ENCODE results near the gene MCC. TPM values are rescaled to one million over a fixed set of nuclear protein-coding genes. Genes with fewer than 3 reads are reported as not detected.

Gene MCC
- total RNA-seq, 4 donors from 2014 or later, result 1.2 to 133 (median 8.5) TPM

- H3K27ac ChIP-seq, result no peak overlapping the region
- no peaks in the 10 kb centered on the region for H3K4me1 ChIP-seq
- no peaks in the 10 kb centered on the region for H3K9me3 ChIP-seq
- no peak for DNase-seq
- no peaks in the 10 kb centered on the region for H3K27me3 ChIP-seq
- TF ChIP-seq POLR2A (IDR thresholded peaks at IDR 0.05), result no peak
- TF ChIP-seq CTCF (IDR thresholded peaks at IDR 0.05), result no peak
- no peak overlapping the region for H3K4me3 ChIP-seq
- no peaks in the 10 kb centered on the region for H3K36me3 ChIP-seq
These were observed 431.3 kb downstream of the MCC start for GRCh38 chr5:113056988-113057387.

DNA sequence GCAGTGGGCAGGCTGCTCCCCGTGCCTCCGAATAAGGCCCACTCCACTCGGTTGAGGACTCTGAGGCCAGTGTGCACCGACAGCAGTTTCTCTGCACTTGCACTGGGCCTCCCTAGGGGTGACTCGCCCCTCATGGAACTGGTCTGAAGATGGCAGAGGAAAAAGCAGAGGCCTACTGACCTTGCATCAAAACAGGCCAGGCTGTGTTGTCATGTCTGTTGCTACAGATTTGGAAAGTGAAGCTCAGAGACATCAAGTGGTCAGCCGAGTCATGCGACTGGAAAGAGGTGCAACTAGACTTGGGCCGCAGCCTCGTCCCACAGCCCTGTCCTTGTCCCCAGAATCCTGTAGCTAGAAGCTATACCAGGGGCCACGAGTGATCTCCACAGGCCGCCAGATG lies 433.4 kb downstream of the MCC start:
- no peak for DNase-seq
- Histone ChIP-seq H3K4me3 (no peak overlapping the region), H3K27me3 (no peaks in the 10 kb centered on the region), H3K36me3 (no peaks in the 10 kb centered on the region), H3K27ac (no peak overlapping the region), H3K9me3 (no peaks in the 10 kb centered on the region), H3K4me1 (no peaks in the 10 kb centered on the region)
- TF ChIP-seq CTCF (IDR thresholded peaks at IDR 0.05) (no peak), POLR2A (IDR thresholded peaks at IDR 0.05) (no peak)

DNA sequence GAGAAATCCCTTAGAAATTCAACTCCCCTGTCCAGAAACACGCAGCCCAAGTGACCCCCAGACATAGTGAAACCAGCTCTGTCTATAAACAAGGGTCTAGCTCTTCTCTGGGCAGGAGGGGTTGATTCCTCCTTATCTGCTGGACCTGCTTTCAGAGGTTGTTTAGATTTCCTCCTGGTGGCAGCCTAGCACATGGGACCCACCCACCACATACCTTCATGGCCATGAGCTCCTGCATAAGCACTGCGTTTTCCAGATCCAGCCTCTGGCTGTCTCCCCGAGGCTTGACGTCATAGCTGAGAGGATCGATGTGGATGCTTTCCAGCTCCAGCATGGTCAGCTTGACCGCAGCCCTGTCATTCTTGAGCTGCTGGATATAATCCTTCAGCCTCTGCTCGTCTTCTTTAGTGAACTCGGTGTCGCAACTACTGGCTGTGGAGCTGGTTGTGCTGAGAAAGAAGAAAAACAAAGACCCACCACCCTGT lies 434.7 kb downstream of the MCC start:
- Histone ChIP-seq H3K4me3 (no peak overlapping the region), H3K4me1 (no peaks in the 10 kb centered on the region), H3K9me3 (no peaks in the 10 kb centered on the region), H3K36me3 (no peaks in the 10 kb centered on the region), H3K27me3 (no peaks in the 10 kb centered on the region), H3K27ac (no peak overlapping the region)
- no peak for TF ChIP-seq CTCF (IDR thresholded peaks at IDR 0.05)
- no peak for TF ChIP-seq POLR2A (IDR thresholded peaks at IDR 0.05)
- no peak for DNase-seq

DNA sequence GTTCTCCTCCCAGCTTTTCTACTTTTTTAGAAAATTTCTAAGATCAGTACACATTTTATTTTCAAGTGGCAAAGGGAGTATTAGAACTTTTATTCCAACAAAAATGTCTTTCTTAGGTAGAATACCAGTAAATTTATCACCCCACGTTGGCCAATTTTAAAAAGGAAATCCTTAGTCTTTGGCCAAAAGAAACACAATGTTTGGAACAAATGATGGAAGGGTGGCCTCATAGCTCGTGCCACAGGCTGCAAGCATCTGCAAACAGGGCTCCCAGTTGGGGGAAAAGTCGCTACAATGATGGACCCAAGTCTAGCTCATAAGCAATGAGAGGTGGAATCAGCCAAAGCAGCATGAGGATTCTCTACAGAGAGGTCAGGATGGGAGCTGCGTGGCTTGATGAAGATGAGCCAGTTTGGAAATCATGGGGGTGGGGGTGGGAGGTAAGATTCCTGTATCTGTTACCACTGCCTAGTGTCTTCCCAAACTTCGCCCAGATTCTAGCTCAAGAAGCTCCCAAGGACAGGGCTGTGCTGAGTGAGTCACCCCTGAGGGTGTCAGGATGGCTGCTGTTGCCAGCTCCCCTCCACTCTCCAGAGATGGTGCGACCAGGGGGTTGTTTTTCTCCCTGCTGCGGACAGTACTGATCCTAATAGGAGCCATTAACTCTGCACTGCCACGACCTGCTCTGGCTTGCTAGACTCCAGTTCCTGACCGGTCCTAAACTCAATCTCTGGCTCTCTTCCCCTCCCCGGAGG lies 436.0 kb downstream of the MCC start:
- Histone ChIP-seq H3K9me3 (no peaks in the 10 kb centered on the region), H3K36me3 (no peaks in the 10 kb centered on the region), H3K4me3 (no peak overlapping the region), H3K4me1 (no peaks in the 10 kb centered on the region), H3K27me3 (no peaks in the 10 kb centered on the region), H3K27ac (no peak overlapping the region)
- no peak for TF ChIP-seq CTCF (IDR thresholded peaks at IDR 0.05)
- TF ChIP-seq POLR2A (IDR thresholded peaks at IDR 0.05), result no peak
- DNase-seq, result no peak

GRCh38 chr5:113050721-113051382 lies 437.4 kb downstream of the MCC start:
- Histone ChIP-seq H3K27ac (no peak overlapping the region), H3K4me3 (no peak overlapping the region), H3K4me1 (no peaks in the 10 kb centered on the region), H3K27me3 (no peaks in the 10 kb centered on the region), H3K9me3 (no peaks in the 10 kb centered on the region), H3K36me3 (no peaks in the 10 kb centered on the region)
- DNase-seq, result no peak
- TF ChIP-seq POLR2A (IDR thresholded peaks at IDR 0.05), result no peak
- TF ChIP-seq CTCF (IDR thresholded peaks at IDR 0.05), result no peak
